A673 (cell line): ENCODE data around the gene POLE3. TPM values are rescaled to one million over a fixed set of nuclear protein-coding genes. Genes with fewer than 3 reads are reported as not detected.

Source experiments
- BruUV-seq: library from RNA; stranded (reverse); fragments of 400-500 nt; replicated peaks from 2 replicates; lab custom pipeline; 2021; lab: Mats Ljungman, UMichigan
- CTCF ChIA-PET: fragments of 300-600 bp; sonication (Branson Sonifier 250); formaldehyde crosslinking; loops from one replicate; lab custom pipeline; 2022; ENCODE audit warnings: antibody characterized with exemption; lab: Charles Lee
- POLR2A ChIA-PET: fragments of 300-600 bp; sonication (Branson Sonifier 250); formaldehyde crosslinking; loops from one replicate; lab custom pipeline; 2022; ENCODE audit warnings: antibody characterized with exemption; ENCODE audit not compliant: low non-redundant PET; lab: Charles Lee
- DNase-seq: peaks from one replicate; pipeline ENCODE4 v3.0.0-alpha.2; 2015; ENCODE audit warnings: low spot score
- H3K27ac ChIP-seq: fragments of 200-600 bp; sonication (generic); 2 replicates; pipeline ENCODE4 v1.5.1; 2016; ENCODE audit warnings: mixed run types, low read depth, mild to moderate bottlenecking, mixed read lengths, antibody characterized with exemption, low read length; ENCODE audit not compliant: poor library complexity, severe bottlenecking
- H3K27me3 ChIP-seq: fragments of 200-600 bp; sonication (generic); replicated peaks from 2 replicates; pipeline ENCODE4 v1.6.1; 2017; ENCODE audit warnings: mixed run types, low read depth, mild to moderate bottlenecking, mixed read lengths, antibody characterized with exemption, low read length; ENCODE audit not compliant: insufficient read depth, poor library complexity
- H3K36me3 ChIP-seq: fragments of 200-600 bp; sonication (generic); 2 replicates; pipeline ENCODE4 v1.6.1; 2016; ENCODE audit warnings: mixed run types, mild to moderate bottlenecking, mixed read lengths, antibody characterized with exemption, low read length; ENCODE audit not compliant: insufficient read depth, poor library complexity, severe bottlenecking
- H3K4me1 ChIP-seq: fragments of 200-600 bp; sonication (generic); 2 replicates; pipeline ENCODE4 v1.6.1; 2017; ENCODE audit warnings: mixed run types, mild to moderate bottlenecking, mixed read lengths, antibody characterized with exemption, low read length; ENCODE audit not compliant: insufficient read depth, poor library complexity, severe bottlenecking
- H3K4me3 ChIP-seq: fragments of 200-600 bp; sonication (generic); 2 replicates; pipeline ENCODE4 v1.5.1; 2016; ENCODE audit warnings: low read depth, mixed run types, mild to moderate bottlenecking, mixed read lengths, low read length; ENCODE audit not compliant: poor library complexity, severe bottlenecking
- H3K9me3 ChIP-seq: fragments of 200-600 bp; sonication (generic); 2 replicates; pipeline ENCODE4 v1.6.1; 2016; ENCODE audit warnings: mixed run types, low read depth, mild to moderate bottlenecking, mixed read lengths, antibody characterized with exemption, low read length; ENCODE audit not compliant: poor library complexity, severe bottlenecking
- CTCF ChIP-seq: fragments of 300-800, 200-600 bp; sonication (generic); conservative IDR thresholded peaks from 2 replicates; pipeline ENCODE4 v1.5.1; 2017; ENCODE audit warnings: low read depth, mild to moderate bottlenecking, antibody characterized with exemption, low read length, moderate library complexity, mixed read lengths
- EZH2 ChIP-seq: fragments of 200-600 bp; sonication (generic); IDR thresholded peaks from 2 replicates; pipeline ENCODE4 v1.6.1; 2017; ENCODE audit warnings: borderline replicate concordance, low read depth, mild to moderate bottlenecking, mixed read lengths, antibody characterized with exemption, low read length; ENCODE audit not compliant: poor library complexity, severe bottlenecking
- intact Hi-C: fragments of 100-400 bp; cut with micrococcal nuclease; formaldehyde crosslinking; loops from one replicate; pipeline ENCODE4 v1.10.0; 2022; ENCODE audit not compliant: unreplicated experiment
- total RNA-seq: library from RNA; stranded (reverse); gene quantifications from 2 replicates; pipeline ENCODE4 v1.2.3, GENCODE V29; 2021

The POLE3 gene
- total RNA-seq, 1 experiment from 2014 or later: 109 TPM

- TF ChIP-seq CTCF: no peak
- no peak for TF ChIP-seq EZH2
- no peaks in the 10 kb centered on the region for H3K27me3 ChIP-seq
- H3K4me1 ChIP-seq: no peaks in the 10 kb centered on the region
- no peaks in the 10 kb centered on the region for H3K36me3 ChIP-seq
- CTCF ChIA-PET: interaction anchor here (0.6 kb wide), 1 partner anchor 235 kb away, joined by 5 read pairs; no protein-coding TSS in a partner anchor
- no peak overlapping the region for H3K27ac ChIP-seq
- H3K9me3 ChIP-seq: no peaks in the 10 kb centered on the region
- POLR2A ChIA-PET: no interaction called here
- no peak for DNase-seq
- no TSS peak for BruUV-seq
- intact Hi-C loops: no loop called here
- no peak overlapping the region for H3K4me3 ChIP-seq
Measured at GRCh38 chr9:113436728-113437515, 26.4 kb upstream of the POLE3 start.

- TF ChIP-seq CTCF (no peak), EZH2 (no peak)
- CTCF ChIA-PET: no interaction called here
- intact Hi-C loops: no loop called here
- H3K27me3 ChIP-seq: no peaks in the 10 kb centered on the region
- H3K4me3 ChIP-seq: no peak overlapping the region
- H3K4me1 ChIP-seq: no peaks in the 10 kb centered on the region
- no peak for DNase-seq
- POLR2A ChIA-PET: no interaction called here
- BruUV-seq: no TSS peak
- H3K36me3 ChIP-seq: no peaks in the 10 kb centered on the region
- no peaks in the 10 kb centered on the region for H3K9me3 ChIP-seq
- H3K27ac ChIP-seq: no peak overlapping the region
Measured at GRCh38 chr9:113431191-113431590, 20.7 kb upstream of the POLE3 start.

- Histone ChIP-seq H3K4me3 (no peak overlapping the region), H3K27ac (no peak overlapping the region), H3K9me3 (no peaks in the 10 kb centered on the region), H3K36me3 (no peaks in the 10 kb centered on the region), H3K4me1 (no peaks in the 10 kb centered on the region), H3K27me3 (peaks cover 3% of the 10 kb centered on the region)
- DNase-seq: no peak
- no peak for TF ChIP-seq EZH2
- ChIA-PET POLR2A (no interaction called here), CTCF (no interaction called here)
- intact Hi-C loops: no loop called here
- BruUV-seq: no TSS peak
Measured at GRCh38 chr9:113428062-113428615, 17.7 kb upstream of the POLE3 start.
